A673 (cell line): ENCODE measurements around the gene ZNF385C. TPM values are rescaled to one million over a fixed set of nuclear protein-coding genes. Genes with fewer than 3 reads are reported as not detected.

Source experiments
- BruUV-seq: library from RNA; stranded (reverse); fragments of 400-500 nt; replicated peaks from 2 replicates; lab custom pipeline; 2021; lab: Mats Ljungman, UMichigan
- CTCF ChIA-PET: fragments of 300-600 bp; sonication (Branson Sonifier 250); formaldehyde crosslinking; loops from one replicate; lab custom pipeline; 2022; ENCODE audit warnings: antibody characterized with exemption; lab: Charles Lee
- POLR2A ChIA-PET: fragments of 300-600 bp; sonication (Branson Sonifier 250); formaldehyde crosslinking; loops from one replicate; lab custom pipeline; 2022; ENCODE audit warnings: antibody characterized with exemption; ENCODE audit not compliant: low non-redundant PET; lab: Charles Lee
- DNase-seq: peaks from one replicate; pipeline ENCODE4 v3.0.0-alpha.2; 2015; ENCODE audit warnings: low spot score
- H3K27ac ChIP-seq: fragments of 200-600 bp; sonication (generic); 2 replicates; pipeline ENCODE4 v1.5.1; 2016; ENCODE audit warnings: mixed run types, low read depth, mild to moderate bottlenecking, mixed read lengths, antibody characterized with exemption, low read length; ENCODE audit not compliant: poor library complexity, severe bottlenecking
- H3K27me3 ChIP-seq: fragments of 200-600 bp; sonication (generic); replicated peaks from 2 replicates; pipeline ENCODE4 v1.6.1; 2017; ENCODE audit warnings: mixed run types, low read depth, mild to moderate bottlenecking, mixed read lengths, antibody characterized with exemption, low read length; ENCODE audit not compliant: insufficient read depth, poor library complexity
- H3K36me3 ChIP-seq: fragments of 200-600 bp; sonication (generic); 2 replicates; pipeline ENCODE4 v1.6.1; 2016; ENCODE audit warnings: mixed run types, mild to moderate bottlenecking, mixed read lengths, antibody characterized with exemption, low read length; ENCODE audit not compliant: insufficient read depth, poor library complexity, severe bottlenecking
- H3K4me1 ChIP-seq: fragments of 200-600 bp; sonication (generic); 2 replicates; pipeline ENCODE4 v1.6.1; 2017; ENCODE audit warnings: mixed run types, mild to moderate bottlenecking, mixed read lengths, antibody characterized with exemption, low read length; ENCODE audit not compliant: insufficient read depth, poor library complexity, severe bottlenecking
- H3K4me3 ChIP-seq: fragments of 200-600 bp; sonication (generic); 2 replicates; pipeline ENCODE4 v1.5.1; 2016; ENCODE audit warnings: low read depth, mixed run types, mild to moderate bottlenecking, mixed read lengths, low read length; ENCODE audit not compliant: poor library complexity, severe bottlenecking
- H3K9me3 ChIP-seq: fragments of 200-600 bp; sonication (generic); 2 replicates; pipeline ENCODE4 v1.6.1; 2016; ENCODE audit warnings: mixed run types, low read depth, mild to moderate bottlenecking, mixed read lengths, antibody characterized with exemption, low read length; ENCODE audit not compliant: poor library complexity, severe bottlenecking
- EZH2 ChIP-seq: fragments of 200-600 bp; sonication (generic); IDR thresholded peaks from 2 replicates; pipeline ENCODE4 v1.6.1; 2017; ENCODE audit warnings: borderline replicate concordance, low read depth, mild to moderate bottlenecking, mixed read lengths, antibody characterized with exemption, low read length; ENCODE audit not compliant: poor library complexity, severe bottlenecking
- intact Hi-C: fragments of 100-400 bp; cut with micrococcal nuclease; formaldehyde crosslinking; loops from one replicate; pipeline ENCODE4 v1.10.0; 2022; ENCODE audit not compliant: unreplicated experiment
- total RNA-seq: library from RNA; stranded (reverse); gene quantifications from 2 replicates; pipeline ENCODE4 v1.2.3, GENCODE V29; 2021
- TF ChIP-seq, protein P1 (sequence below): fragments of 300-800, 200-600 bp; sonication (generic); conservative IDR thresholded peaks from 2 replicates; pipeline ENCODE4 v1.5.1; 2017; ENCODE audit warnings: low read depth, mild to moderate bottlenecking, antibody characterized with exemption, low read length, moderate library complexity, mixed read lengths

Gene ZNF385C
- total RNA-seq, 1 experiment from 2014 or later = 0.17 TPM

DNA sequence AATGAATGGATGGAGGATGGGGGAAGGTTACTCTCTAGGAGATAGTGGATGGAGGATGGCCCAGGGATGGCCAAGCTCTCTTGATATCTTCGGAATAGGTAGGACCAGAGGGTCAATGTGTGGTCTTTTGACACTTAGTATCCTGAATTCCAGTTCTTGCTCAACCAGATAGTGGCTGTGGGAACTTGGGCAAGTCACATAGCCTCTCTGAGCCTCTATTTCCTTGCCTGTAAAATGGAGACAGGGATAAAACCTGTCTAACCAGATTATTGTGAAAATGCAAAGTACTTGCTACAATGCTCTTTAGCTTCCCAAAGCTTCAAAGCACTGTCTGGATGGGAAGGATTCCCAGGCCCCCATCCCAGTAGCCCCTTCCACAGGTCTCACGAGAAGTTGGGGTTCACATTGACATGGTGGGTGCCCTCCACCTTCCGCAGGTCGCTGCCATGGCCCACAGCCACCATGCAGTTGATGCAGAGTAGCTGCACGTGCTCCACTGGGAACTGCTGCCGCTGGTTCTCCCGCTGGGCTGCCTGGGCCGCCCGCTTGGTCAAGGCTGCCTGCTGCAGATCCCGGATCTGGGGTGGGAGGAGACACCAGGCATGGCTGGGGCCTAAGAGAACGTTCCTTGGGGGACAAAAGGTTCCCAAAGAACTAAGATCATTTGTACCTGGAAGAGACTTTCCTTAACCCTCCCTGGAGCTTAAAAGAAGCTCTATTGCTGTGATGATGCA lies 5.1 kb upstream of the ZNF385C start:
- Histone ChIP-seq H3K9me3 (no peaks in the 10 kb centered on the region), H3K4me1 (no peaks in the 10 kb centered on the region), H3K4me3 (no peak overlapping the region), H3K27ac (no peak overlapping the region), H3K27me3 (no peaks in the 10 kb centered on the region), H3K36me3 (no peaks in the 10 kb centered on the region)
- intact Hi-C loops = no loop called here
- BruUV-seq = no TSS peak
- TF ChIP-seq, protein P1, sequence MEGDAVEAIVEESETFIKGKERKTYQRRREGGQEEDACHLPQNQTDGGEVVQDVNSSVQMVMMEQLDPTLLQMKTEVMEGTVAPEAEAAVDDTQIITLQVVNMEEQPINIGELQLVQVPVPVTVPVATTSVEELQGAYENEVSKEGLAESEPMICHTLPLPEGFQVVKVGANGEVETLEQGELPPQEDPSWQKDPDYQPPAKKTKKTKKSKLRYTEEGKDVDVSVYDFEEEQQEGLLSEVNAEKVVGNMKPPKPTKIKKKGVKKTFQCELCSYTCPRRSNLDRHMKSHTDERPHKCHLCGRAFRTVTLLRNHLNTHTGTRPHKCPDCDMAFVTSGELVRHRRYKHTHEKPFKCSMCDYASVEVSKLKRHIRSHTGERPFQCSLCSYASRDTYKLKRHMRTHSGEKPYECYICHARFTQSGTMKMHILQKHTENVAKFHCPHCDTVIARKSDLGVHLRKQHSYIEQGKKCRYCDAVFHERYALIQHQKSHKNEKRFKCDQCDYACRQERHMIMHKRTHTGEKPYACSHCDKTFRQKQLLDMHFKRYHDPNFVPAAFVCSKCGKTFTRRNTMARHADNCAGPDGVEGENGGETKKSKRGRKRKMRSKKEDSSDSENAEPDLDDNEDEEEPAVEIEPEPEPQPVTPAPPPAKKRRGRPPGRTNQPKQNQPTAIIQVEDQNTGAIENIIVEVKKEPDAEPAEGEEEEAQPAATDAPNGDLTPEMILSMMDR = no peak
- TF ChIP-seq EZH2 = no peak
- ChIA-PET POLR2A (no interaction called here), CTCF (interaction anchor here (0.6 kb wide), 1 partner anchor 79 kb away, joined by 5 read pairs; no protein-coding TSS in a partner anchor)
- no peak for DNase-seq

DNA sequence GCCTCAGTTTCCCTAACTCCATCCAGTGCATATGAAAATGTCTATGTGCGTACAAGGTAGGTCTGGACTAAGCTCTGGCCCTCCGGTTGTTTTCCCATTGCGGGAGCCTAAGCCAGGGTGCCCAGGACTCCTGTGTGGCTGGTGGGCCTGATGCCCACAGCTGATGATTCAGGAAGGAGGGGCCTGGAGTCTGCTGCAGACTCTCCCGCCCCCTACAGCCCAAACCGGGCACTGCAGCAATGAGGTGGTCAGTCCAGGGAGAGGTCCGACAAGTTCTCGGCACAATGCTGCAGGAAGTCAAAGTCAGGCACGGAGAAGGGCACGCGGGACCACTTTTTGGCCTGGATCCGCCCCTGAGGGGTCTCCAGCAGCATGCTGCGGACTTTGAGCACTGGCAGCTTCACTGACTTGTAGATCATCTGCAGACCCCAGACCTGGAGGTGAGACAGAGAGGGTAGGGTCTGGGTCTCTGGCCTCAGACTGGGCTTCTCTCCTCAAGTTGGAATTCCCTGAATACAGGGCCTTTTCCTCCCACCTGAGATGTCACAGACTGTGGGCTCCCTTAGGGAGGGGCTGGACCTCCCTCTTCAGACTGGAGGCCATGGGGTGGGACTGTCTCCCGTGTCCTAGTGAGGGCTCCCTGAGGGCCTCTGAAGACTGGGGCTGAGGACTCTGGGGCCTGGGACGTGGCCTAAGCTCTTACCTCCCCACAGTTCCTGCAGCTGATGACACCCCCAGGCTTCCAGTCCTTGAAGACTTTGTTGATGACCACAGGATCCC lies 3.4 kb upstream of the ZNF385C start:
- H3K27ac ChIP-seq = no peak overlapping the region
- no peaks in the 10 kb centered on the region for H3K4me1 ChIP-seq
- CTCF ChIA-PET = interaction anchor here (0.7 kb wide), 1 partner anchor 10 kb away, joined by 3 read pairs; no protein-coding TSS in a partner anchor
- DNase-seq = peak; percentile 56
- no peak overlapping the region for H3K4me3 ChIP-seq
- POLR2A ChIA-PET = no interaction called here
- H3K36me3 ChIP-seq = no peaks in the 10 kb centered on the region
- TF ChIP-seq, protein P1 = peak; percentile 72
- no peak for TF ChIP-seq EZH2
- H3K27me3 ChIP-seq = no peaks in the 10 kb centered on the region
- intact Hi-C loops = loop anchor here (1.0 kb wide), 1 partner anchor 76 kb away; no protein-coding TSS in a partner anchor
- BruUV-seq = no TSS peak
- no peaks in the 10 kb centered on the region for H3K9me3 ChIP-seq

- Histone ChIP-seq H3K27me3 (no peaks in the 10 kb centered on the region), H3K9me3 (no peaks in the 10 kb centered on the region), H3K27ac (no peak overlapping the region), H3K4me1 (no peaks in the 10 kb centered on the region), H3K4me3 (no peak overlapping the region), H3K36me3 (no peaks in the 10 kb centered on the region)
- ChIA-PET POLR2A (no interaction called here), CTCF (interaction anchor here (0.6 kb wide), 1 partner anchor 74 kb away, joined by 5 read pairs; no protein-coding TSS in a partner anchor)
- intact Hi-C loops = no loop called here
- no peak for DNase-seq
- no TSS peak for BruUV-seq
- TF ChIP-seq, protein P1 = no peak
- no peak for TF ChIP-seq EZH2
These were observed 592 bp upstream of the ZNF385C start for GRCh38 chr17:42098730-42099399.
